Suppressor macrophage treated with lipopolysaccharide for 4 hours (primary cell): ENCODE results near the gene ABCG4.
"Not testable (repeated sequence)": the region's sequence is repeated elsewhere in the genome, so short reads cannot be mapped to it uniquely, and the experiment has no call there.

Experiments used
- DNase-seq: peaks from one replicate; pipeline ENCODE4 v3.0.0-alpha.2; 2020

Gene ABCG4

DNA sequence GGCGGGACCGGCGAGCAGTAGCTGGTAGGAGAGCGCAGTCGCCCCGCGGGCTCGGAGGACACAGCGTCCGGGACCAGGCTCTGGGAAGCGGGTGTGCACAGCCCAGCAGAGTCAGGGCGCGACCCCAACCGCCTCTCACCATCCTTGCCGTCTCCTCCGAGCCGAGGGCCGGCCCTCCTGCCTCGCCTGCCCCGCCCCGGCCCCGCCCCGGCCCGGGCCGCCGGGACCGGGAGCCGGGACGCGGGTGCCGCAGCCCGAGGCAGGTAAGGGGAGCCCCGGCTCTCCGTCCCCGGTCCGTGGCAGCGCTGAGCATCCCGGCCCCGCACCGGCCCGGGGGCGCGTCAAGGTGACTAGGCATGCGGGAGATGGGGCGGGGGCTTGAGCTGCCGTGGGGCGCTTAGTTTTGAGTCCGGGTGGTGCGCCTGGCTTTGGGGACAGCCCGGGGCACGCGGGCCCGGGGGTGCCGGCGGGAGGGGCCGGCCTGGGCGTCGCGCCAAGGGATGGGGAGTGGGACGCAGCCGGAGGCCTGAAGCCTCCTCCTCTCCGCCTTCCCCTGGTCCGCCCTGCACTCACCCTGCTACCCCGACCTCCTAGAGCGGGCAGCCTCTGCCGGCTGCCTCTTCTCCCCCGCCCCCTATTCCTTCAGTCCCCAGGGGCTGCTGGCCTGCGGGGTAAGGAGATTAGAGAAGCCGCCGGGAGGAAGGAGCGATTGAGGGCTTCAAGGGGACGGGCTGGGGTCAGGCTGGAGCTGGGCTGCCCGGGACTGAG, at the start of gene ABCG4:
Gene ABCG4, plus strand, starts transcription at position 35 of the 768 bp plus-strand sequence. CDS start 914 bp downstream, outside the sequence.
- no peak for DNase-seq

DNA sequence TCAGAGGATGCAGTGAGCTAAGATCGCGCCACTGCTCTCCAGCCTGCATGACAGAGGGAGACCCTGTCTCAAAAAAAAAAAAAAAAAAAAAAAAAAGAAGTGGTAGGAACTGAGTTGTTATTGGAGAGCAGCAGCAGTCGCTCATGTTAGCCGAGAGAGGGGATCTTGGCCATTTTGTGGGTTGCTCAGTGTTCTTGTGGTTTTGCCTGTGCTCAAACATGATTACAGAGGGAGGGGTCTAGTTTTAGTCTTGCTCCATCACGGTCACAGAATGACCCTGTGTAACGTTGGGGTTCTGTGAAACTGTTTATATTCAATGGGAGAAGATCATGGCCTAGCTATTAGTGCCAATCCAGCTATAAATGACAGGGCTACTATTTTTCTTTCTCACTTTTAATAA, 49.1 kb upstream of the ABCG4 start:
- DNase-seq = no peak

DNA sequence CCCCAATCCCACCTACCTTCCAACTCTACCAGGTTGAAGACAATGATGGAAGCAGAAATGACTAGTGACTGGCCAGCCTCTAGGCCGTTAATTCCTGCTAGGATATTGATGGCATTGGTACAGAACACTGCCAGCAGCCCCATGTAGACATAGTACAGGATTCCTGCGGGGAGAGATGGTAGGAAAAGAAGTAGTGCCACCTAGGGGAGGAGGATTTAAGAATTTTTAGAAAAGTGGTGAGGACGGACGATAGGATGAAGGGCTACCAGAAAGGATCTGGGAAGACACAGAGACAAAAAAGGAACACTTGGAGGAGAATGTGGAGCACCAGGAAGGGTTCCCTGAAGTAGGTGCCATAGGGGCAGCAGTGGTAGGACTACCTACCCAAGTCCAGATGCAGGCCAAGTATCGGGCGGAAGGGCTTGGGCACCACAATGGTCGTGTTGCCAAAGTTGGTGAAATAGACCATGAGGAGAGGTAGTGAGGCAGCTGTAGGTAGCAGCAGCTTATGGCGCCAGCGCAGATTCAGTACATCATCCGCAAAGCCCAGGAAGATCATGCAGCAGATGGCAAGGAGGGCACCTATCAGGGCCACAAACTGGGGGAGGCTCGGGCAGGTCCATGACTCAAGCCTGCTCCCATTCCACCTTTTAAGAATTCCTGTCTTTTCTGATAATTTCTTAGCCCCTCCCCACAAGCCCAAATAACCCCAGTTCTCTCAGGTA, 48.4 kb upstream of the ABCG4 start:
- DNase-seq = peak; percentile 51

DNA sequence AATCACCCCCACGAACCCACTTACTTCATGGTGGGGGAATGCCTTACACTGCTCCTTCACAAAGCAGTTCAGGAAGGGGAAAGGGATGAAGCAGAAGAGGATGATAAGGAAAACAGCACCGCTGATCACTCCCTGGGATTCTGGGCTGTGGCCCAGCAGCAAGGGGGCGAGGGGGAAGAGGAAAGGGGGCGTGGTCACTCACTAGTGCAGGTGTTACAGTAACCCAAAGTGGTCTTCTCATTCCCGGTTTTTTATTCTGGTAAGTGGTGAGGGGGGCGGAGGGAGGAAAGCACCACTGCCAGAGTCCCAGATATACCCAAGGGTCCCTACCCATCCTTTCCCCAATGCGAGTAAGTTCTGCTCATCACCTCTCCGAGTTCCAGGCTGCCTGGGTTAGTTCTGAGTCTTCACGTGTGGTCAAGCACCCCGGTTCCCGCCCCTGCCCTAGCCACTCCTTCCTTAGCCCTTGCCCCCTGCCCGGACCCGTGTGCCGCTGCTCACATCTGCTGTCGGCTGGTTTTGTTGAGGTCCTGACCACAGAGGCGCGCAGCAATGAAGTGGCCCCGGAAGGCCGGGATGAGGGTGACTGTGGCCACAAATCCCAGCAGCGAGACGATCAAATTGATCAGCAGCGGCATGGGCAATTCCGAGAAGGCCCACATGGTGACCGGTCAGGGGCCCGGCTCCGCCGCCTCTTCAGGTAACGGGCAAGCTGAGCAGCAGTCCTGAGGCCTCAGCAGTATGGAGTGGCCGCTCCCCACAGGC, 47.7 kb upstream of the ABCG4 start:
- DNase-seq = peak; percentile 27

DNA sequence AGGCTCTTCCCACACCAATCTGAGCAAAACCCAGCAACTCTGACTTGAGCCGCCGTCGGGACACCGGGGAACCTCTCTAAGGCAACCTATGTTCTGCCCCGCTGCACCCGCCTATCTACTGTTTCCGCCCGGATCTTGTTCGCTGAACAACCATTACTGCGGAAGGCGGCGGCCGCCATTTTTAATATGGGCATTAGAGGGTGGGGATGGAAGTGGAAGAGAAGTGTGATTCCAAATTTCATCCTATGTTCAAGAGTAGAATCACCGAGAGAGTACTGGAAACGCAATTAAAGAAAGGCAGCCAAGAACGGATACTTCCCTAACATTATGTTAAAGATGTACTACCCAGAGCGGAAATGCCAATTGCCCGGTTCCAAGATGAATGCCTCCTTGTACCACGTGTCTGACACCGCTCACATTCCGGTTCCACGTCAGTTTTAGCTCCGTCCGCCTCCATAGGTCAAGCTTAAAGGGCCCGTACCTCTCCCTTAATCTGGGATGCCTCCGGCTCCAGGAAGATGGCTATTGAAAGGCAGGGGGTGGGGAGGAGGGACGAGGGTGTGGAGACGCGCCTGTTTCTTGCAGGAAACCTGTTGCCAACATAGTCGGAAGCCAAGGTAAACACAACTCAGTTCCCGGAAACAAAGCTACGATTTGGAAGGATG, 47.0 kb upstream of the ABCG4 start, which contains the start of gene DPAGT1:
Gene DPAGT1, minus strand, starts transcription at position 95 of the 665 bp plus-strand sequence. CDS start 198 bp downstream, outside the sequence.
- DNase-seq = peak; percentile 94

DNA sequence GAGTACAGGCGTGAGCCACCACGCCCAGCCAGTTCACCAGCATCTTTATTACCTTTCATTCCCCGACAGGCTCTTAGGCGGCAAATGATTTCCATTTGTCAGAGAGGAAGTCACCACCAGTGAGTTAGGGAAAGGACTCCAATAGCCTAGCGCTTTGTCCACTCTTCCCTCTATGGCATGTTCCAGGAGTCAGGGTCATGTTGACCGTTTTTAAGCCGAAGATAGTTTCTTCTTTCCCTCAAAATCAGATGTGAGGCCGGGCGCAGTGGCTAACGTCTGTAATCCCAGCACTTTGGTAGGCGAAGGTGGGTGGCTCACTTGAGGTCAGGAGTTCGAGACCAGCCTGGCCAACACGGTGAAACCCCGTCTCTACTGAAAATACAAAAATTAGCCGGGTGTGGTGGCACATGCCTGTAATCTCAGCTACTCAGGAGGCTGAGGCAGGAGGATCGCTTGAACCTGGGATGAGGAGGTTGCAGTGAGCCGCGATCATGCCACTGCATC, 45.6 kb upstream of the ABCG4 start:
- not testable (repeated sequence) for DNase-seq

DNA sequence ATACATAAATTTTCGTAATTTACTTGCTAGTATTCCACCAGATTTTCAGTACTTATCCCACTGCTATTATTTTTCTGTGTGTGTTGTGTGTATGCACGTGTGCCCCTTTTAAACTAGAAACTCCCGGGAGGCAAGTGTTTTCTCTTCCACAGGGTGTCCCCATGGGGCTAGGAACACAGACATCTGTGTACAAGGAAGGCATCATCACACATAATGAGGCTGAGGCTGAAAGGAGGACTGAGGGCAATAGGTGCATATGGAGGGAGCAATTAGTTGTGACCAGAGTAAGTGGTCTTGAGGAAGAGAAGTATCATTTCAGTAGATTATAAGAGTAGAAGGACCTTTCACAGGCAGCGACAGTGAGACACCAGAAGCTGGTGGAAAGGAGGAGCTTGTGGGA, 45.1 kb upstream of the ABCG4 start:
- no peak for DNase-seq

DNA sequence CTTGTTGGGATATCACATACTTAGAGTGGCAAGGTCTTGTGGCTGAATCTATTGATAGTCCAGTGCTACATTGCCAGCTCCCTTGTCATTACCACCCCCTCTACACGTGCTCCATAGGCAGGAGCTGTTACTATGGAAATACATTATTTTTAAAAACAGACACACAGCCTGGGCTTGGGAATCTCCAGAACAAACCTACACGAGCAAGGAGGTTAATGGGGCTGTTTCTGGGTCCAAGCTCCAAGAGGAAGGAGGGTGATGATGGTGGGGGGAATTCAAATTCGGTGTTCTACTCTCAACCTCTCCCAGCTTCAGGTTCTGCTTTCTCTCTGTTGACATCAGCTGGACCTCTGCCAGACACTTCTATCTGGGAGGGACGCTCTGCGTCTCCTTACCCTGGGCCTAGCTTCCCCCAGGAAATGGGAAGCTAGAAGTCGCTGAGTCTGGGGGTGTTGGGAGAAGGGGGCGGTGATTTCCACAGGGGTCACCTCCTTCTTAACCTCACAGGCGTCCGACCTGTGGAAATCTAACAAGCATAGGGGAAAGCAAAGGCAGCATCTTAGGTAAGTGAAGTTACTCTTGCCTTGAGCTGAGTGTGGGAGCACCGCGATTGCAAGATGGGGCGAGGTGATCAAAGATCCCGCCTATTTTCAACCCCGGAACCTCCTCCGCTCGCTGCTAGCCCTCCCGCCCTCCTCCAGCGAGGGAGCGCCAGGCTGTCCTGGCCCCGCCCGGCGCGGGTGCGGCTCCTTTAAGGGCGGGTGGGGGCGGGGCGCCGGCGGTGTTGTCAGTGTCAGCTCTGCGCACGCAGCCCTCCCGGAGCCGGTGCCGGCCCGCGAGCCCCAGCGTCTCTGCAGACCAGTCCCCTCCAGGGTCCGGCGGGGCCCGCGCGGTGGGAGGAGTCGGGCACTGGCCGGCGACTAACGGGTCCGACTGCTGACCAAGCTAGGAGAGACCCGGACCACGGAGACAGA, 42.0 kb upstream of the ABCG4 start, which contains the start of gene C2CD2L:
Gene C2CD2L, plus strand, starts transcription at position 781 of the 974 bp plus-strand sequence. CDS start 398 bp downstream, outside the sequence.
- DNase-seq = peak; percentile 95

DNA sequence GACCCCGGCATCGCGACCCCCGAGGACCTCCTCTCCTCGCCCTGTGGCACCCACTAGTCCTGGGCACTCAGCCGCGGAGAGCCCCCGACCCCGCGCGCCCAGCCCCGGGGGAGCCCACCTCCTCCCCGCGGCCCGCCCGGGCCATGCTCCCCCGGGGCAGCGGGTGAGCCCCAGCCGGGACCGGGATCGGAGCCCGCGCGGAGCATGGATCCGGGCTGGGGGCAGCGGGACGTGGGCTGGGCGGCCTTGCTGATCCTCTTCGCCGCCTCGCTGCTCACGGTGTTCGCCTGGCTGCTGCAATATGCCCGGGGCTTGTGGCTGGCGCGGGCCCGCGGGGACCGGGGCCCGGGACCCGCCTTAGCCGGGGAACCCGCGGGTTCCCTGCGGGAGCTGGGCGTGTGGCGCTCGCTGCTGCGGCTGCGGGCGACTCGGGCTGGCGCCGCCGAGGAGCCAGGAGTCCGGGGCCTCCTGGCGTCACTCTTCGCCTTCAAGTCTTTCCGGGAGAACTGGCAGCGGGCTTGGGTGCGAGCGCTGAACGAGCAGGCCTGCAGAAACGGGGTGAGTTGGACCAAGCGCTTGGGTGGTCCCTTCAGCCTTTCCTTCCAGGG, 41.2 kb upstream of the ABCG4 start:
- DNase-seq = no peak

DNA sequence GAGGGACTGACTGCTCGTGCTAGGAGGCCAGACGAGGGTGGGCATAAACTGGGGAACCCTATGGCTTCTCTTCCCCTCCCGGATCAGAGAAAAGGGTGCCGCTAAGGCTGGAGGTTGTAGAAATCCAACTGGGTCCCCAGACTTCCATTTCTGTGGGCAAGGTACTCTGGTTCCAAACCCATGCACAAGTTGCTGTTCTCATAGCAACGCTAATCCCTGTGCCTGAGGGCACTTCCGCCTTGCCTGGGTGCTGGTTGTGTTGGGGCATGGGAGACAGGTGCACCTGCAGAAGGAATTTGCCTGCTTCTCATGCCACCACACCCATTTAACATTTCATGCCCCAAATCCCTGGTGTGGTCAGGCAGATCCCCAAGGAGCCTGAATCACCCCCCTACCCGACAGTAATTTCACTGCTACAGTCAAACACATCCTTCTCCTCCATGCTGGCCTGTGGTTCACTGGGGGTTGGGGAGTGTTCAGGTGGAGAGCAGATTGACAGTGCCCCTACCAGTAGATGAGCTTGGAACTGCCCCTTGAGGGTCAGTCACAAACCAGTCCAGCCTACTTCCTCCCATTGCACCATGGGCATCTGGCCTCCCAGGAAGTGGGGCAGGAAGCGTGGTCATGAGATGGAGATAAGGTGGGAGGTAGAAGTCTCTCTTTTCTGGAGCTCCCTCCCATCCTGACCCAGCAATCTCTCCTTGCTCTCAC, 40.6 kb upstream of the ABCG4 start:
- DNase-seq = peak; percentile 59

DNA sequence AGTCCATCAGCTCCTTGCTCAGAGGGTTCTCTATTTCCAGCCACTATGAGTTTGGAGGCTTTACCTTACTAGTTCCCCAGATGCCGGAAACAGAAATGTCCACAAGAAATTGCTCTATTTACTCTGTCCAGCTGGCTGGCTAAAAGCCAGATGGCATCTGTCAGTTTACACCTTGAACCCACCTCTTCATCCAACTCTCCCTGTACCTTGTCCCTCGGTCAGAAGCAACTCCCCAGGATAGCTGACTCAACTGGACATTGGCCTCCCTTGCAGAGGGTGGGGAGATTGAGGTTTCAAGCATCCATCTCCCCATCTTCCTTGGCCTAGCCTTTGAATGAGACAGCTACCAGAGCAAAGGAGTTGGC, 40.0 kb upstream of the ABCG4 start:
- DNase-seq = no peak

DNA sequence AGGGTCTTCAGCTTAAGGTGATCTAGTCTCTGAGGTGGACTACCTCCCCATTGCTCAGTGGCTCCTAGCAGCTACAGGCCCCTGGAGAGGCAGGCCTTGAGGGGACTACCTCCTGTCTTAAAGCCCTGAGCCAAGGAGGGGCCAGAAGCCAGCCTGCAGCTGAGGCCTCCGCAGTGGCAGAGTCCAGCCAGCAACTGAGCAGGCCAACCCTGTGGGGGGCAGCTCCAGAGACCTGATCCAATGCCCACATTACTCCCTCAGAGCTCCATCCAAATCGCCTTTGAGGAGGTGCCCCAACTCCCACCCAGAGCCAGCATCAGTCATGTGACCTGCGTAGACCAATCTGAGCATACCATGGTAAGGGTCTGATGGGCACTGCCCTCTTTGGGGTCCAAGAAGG, 39.0 kb upstream of the ABCG4 start:
- DNase-seq = no peak

DNA sequence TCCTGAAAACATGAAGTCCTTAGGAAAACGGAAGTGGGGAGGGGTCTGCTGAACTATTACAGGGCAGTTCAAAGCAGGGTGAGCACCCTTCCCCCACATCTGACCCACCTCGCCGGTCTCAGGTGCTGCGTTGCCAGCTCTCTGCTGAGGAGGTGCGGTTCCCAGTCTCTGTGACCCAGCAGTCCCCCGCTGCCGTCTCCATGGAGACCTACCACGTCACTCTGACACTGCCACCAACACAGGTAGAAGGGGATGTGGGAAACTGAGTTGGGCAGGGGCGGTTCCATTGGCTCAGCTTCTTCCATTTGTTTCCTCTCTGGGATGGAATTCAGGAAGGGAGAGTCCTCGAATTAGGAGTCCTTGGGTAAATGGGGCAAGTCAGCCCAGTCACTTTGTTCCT, 38.4 kb upstream of the ABCG4 start:
- no peak for DNase-seq

DNA sequence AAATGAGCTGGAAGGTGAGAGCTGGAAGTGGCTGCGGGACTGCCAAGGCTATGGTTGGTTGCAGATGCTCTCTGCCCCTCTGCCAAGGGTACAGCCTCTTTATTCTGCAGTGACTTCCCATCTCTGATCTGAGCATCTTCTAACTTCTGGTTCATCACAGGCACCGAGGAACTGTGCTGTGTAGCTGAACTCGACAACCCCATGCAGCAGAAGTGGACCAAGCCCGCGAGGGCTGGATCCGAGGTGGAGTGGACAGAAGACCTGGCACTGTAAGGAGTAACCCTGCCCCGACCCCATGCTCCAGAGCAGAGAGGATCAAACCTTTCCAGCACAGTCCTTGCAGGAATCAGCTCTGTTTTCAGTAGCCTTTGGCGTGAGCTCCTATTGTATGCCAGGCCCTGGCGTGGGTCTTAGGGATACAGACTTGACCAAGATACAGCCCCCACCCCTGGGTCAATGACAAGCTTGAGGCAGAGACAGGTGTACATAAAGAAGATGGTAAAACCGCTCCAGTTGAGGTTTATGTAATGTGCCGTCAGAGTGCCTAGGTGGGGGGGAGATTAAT, 37.4 kb upstream of the ABCG4 start:
- DNase-seq = no peak

DNA sequence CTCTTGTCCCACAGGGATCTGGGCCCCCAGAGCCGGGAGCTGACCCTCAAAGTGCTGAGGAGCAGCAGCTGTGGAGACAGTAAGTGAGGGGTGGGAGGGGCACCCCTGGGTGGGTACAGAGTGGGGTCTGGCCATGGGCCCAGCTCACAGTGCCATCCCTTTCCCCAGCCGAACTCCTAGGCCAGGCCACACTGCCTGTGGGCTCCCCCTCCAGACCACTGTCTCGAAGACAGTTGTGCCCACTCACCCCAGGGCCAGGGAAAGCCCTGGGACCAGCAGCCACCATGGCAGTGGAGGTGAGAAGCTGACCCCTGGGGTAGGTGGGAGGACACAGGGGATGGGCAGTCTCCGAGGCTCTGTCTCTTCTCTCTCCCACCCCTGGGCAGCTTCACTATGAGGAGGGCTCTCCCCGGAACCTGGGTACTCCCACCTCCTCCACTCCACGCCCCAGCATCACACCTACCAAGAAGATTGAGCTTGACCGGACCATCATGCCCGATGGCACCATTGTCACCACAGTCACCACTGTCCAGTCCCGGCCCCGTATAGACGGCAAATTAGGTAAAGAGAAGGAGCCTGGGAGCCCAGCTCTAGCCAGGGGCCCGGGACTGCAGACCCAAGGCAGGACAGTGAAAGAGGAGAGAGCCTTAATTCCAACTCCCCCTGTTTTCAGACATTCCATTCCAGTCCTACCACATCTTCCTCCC, 36.4 kb upstream of the ABCG4 start:
- no peak for DNase-seq

DNA sequence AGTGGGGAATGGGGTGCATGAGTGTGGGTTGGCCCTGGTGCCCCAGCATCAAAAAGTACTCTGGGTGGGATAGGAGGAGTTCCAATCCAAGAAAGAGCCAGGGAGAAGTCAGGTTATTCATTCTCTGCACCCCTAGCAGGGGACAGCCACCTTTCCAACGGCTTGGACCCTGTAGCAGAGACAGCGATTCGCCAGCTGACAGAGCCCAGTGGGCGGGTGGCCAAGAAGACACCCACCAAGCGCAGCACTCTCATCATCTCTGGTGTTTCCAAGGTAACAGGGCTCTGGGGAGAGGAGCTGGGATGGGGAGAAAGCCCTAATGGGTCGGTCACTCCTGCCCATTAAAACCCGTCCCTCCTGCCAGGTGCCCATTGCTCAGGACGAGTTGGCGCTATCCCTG, 35.1 kb upstream of the ABCG4 start:
- DNase-seq = no peak

DNA sequence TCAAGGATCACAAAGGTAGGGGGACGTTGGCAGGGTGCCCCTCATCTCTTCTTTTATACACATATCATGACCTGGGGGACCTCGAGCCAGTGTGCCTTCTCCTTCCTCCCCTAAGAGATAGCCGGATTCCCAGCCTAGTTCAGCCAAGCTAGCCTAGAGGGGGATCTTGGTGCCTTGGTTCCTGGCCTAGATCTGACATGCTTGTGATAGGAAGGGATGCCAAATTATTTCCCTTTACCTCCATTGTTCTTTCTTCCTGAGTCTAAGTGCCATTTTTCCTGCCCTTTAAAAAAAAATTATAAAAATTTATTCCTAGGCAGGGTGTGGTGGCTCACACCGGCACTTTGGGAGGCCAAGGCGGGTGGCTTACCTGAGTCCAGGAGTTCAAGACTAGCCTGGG, 34.5 kb upstream of the ABCG4 start:
- DNase-seq = no peak

DNA sequence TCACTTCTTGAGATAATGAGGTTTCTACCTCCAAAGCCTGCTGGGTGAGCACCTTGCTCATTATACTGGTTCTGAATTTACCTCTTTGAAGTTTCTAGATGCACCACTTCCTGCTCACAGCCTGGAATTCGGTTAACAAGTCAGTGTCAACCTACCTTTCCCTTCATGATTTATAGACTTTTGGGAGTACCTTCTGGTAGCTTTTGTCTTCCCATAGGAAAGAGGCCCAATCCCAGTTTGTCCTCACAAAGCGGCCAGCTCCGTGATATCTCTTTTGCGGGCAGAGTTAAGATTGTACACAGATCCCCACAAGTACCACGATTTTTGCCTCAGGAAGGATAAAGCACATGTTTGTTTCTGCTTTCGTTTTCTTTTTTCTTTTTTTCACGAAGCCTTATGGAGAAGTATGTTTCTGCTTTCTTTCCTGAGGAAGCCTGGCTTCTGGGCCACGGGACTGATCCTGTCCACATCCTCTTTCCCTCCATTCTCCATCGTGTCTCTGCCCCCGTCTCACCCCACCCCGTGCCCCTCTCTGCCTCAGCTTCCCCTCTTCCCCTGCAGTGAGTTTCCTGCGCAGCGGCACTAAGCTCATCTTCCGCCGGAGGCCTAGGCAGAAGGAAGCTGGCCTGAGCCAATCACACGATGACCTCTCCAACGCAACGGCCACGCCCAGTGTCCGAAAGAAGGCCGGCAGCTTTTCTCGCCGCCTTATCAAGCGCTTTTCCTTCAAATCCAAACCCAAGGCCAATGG, 33.2 kb upstream of the ABCG4 start:
- DNase-seq = peak; percentile 90

DNA sequence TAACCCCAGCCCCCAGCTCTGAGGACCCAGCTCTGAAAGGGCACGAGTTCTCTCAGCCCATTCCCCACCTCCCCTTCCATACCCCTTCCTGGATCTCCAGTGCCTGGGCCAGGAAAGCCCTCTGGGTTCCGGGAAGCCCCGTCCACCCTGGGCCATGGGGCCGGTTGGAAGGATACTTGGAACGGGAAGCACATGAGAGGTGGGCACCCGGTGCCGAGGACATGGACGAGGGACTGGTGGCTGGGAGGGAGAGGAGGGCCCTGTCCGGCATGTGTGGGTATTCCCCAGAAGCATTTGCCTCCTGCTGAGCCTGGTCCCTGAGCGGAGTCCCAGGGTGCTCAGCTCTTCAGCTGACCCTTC, 32.6 kb upstream of the ABCG4 start:
- DNase-seq = no peak
